SKM-1 treated with dmso at 0.1 percent for 144 hours (cell line): ENCODE data around the gene KCNC4.
A peak's percentile ranks its signal among the peaks of the same experiment; 100 is the strongest.

Experiments
- DNase-seq: peaks from one replicate; lab custom pipeline; 2025; ENCODE audit not compliant: unreplicated experiment; lab: John Stamatoyannopoulos, UW

KCNC4 gene

GRCh38 chr1:110250749-110251148 is 40.6 kb downstream of the KCNC4 start:
- no peak for DNase-seq

GRCh38 chr1:110253213-110253612 is 43.1 kb downstream of the KCNC4 start:
- DNase-seq, result no peak

GRCh38 chr1:110254604-110255391 is 44.7 kb downstream of the KCNC4 start:
- no peak for DNase-seq

GRCh38 chr1:110255392-110255787 is 45.3 kb downstream of the KCNC4 start:
- DNase-seq, result peak; percentile 22

GRCh38 chr1:110258734-110259133 is 48.6 kb downstream of the KCNC4 start:
- no peak for DNase-seq

GRCh38 chr1:110259770-110260169 is 49.7 kb downstream of the KCNC4 start:
- peak; percentile 77 for DNase-seq
